HG03439 (cell line): ENCODE data around the gene RRP1B.

Experiments
- ATAC-seq: cut with Tn5 transposase; IDR thresholded peaks from one replicate; pipeline ENCODE4 v1.9.1; 2021; ENCODE audit warnings: mild to moderate bottlenecking, moderate library complexity; ENCODE audit not compliant: unreplicated experiment

RRP1B gene

GRCh38 chr21:43720539-43721166, 61.3 kb downstream of the RRP1B start:
- ATAC-seq, result no peak

DNA sequence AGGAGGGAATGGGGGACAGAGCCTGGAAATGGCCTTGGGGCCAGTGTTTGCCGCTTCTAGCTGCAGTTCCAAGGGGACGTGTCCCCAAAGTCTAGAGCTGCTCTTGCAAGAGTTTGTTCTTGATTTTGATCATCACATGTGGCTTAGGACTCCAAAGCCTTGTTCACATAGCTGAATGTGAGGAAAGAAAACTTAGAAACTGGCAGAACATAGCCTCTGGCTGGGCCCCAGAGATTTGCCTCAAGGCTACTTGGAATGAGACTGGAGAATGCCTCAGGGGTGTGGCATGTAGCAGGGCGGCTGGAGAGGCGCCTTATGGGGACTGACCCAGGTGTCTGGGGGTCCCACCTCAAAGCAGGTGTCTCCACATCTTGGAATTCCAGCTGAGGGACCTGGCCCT, 61.8 kb downstream of the RRP1B start:
- ATAC-seq, result no peak

GRCh38 chr21:43721939-43722338, 62.6 kb downstream of the RRP1B start:
- no peak for ATAC-seq

GRCh38 chr21:43723648-43724047, 64.3 kb downstream of the RRP1B start:
- ATAC-seq, result no peak

- no peak for ATAC-seq
These were observed 67.5 kb downstream of the RRP1B start for GRCh38 chr21:43726686-43727518.

- ATAC-seq, result no peak
These were observed 68.3 kb downstream of the RRP1B start for GRCh38 chr21:43727519-43728153.

DNA sequence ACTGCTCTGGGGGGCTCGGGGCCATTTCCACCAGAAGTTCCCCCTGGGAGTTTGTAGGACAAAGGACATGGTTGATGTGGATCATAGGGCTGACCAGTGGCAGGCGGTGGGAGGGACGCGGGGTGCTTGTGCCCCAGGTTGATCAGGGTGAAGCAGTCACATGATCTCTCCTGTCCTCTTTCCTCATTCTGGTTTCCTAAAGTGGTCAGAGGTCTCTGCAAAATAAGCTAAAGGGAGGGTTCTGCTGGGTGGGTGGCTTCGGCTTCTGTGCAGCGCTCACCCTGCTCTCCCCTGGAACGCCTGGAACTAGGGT, 68.8 kb downstream of the RRP1B start:
- ATAC-seq, result no peak

DNA sequence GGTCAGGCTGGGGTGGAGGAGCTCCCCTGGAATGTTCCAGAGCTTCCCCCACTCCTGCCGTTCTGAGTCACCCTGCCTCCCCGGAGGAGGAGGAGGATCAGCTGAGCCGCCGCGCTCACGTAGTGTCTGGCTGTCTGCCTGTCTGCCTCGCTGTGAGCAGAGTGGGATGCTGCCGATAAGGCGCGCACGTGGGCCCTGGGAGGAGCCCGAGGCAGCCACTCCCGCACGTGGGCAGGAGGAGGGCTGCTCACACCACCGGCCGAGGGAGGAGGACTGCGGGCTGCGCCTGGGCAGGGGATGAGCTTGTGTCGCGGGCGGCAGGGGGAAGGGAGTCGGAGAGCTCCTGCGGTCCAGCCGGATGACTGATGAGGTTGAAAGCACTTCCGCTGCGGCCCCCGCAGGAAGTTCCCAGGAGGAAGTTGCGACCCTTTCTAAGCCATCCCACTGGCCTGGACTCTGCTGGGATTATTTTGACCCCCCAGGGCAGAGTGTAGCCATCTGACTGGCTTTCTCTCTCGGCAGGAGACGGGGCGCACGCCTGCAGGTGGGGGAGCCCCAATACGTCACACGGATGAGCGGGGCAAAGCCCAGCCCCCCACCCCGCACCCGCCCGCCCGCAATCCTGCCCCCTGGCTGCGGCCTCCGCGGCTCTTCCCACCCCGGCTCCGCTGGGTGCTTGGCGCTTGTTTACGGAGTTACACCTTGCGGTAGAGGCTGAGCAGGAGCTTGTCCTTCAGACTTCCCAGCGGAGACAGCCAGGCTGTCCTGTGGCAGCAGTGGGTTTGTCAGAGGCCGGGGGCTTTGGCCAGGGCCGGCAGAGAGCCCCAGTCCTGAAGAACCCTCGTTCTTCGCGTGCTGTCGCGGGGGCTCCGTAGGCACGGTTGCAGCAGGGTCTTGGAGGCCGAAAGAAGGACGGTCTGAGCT, 69.4 kb downstream of the RRP1B start:
- peak; percentile 45 for ATAC-seq

DNA sequence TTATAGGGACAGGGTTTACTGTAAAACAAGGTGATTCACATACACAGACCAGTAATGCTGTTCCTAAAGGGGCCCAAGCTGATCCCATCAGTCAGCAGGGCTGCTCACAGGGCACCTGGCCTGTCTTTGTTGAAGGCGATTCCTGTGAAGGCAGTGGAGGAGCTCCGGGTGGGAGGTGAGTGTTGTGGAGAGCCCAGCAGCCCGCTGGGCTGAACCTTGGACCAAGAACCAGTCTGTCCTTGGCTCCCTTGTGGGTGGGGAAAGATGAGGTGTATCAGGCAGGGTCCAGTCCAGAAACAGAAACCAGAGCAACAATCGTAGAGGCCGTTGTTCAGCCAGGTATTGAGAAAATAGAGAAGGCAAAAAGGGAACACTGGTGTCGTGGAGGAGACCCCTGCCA, 72.1 kb downstream of the RRP1B start:
- no peak for ATAC-seq

GRCh38 chr21:43731891-43732711, 72.7 kb downstream of the RRP1B start:
- no peak for ATAC-seq

DNA sequence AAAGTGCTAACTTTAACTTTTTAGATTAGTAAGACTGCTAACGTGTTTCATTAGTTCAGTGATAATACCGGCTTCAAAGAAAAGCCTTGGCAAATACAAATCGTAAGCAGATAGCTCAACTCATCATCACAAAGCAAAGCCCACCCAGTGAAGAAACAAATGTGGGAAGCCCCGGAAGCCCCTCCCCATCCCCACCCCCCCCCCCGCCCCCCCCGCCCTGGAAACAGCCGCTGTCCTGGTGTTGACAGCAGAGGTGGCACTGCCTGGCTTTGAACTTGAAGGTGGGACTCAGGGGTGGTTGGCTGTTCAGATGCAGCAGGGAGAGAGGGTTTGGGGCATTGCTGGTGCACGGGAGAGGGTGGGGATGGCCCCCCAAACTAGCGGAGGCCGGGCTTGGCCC, 73.7 kb downstream of the RRP1B start:
- ATAC-seq, result no peak

- no peak for ATAC-seq
These were observed 74.2 kb downstream of the RRP1B start for GRCh38 chr21:43733529-43734071.

DNA sequence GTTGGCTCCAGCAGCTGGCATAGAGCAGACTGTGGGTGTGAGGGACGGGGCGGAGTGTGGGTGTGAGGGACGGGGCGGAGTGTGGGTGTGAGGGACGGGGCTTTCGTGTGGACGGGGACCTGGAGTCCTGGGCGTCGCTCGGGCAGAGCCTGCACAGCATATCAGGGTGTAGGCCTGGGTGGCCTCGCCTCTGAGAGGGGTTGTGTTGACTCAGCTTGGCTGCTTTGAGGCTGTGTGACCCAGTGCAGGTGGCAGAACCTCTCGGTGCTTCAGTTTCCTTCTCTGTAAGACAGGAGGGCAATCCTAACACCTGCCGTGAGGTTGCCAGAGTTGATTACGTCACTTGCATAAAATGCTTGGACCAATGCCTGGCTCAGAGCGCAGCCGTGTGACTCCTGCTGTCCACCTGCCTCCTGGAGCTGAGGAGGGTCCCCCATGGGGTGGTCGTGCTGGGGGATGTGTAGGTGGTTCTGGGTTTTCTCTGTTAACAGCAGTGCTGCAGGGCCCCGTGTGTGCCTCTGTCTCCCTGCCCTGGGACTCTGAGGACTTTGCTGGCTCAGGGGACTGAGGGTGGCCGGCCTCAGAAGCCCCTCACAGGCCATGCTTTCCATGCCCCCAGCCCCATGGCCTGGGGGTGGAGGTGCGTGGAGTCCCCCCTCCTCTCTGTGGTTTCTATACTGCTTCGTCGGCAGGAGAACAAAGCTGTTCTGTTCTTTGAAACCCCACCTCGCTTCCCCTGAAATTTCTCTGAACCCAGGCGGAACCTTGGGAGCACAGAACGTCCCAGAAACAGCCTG, 75.0 kb downstream of the RRP1B start:
- no peak for ATAC-seq

- ATAC-seq, result no peak
These were observed 75.5 kb downstream of the RRP1B start for GRCh38 chr21:43734928-43735229.

- ATAC-seq, result no peak
These were observed 76.1 kb downstream of the RRP1B start for GRCh38 chr21:43735236-43736091.

DNA sequence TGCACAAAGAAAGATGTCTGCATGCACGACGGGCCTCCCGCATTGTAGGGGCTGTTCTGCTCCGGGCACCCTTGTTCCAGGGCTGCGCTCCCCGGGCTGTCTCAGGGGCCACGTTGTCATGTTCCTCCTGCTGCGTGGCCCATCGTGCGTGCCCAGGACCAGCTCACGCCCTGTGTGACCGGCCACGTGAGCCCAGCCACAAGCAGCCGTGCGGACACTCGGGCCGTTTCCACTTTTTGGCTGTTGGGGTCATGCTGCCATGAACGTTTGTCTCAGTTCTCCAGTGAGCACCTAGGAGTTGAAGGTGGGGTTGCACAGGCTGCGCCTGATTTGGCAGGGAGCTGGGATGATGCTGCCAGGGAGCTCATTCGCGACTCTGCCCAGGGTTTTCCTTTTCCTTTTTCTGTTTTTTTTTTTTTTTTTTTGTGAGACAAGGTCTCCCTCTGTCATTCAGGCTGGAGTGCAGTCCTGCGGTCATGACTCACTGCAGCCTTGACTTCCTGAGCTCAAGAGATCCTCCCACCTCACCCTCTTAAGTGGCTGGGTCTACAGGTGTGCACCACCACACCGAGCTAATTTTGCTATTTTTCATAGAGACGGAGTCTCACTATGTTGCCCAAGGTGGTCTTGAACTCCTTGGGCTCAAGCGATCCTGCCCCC, 77.0 kb downstream of the RRP1B start:
- no peak for ATAC-seq

DNA sequence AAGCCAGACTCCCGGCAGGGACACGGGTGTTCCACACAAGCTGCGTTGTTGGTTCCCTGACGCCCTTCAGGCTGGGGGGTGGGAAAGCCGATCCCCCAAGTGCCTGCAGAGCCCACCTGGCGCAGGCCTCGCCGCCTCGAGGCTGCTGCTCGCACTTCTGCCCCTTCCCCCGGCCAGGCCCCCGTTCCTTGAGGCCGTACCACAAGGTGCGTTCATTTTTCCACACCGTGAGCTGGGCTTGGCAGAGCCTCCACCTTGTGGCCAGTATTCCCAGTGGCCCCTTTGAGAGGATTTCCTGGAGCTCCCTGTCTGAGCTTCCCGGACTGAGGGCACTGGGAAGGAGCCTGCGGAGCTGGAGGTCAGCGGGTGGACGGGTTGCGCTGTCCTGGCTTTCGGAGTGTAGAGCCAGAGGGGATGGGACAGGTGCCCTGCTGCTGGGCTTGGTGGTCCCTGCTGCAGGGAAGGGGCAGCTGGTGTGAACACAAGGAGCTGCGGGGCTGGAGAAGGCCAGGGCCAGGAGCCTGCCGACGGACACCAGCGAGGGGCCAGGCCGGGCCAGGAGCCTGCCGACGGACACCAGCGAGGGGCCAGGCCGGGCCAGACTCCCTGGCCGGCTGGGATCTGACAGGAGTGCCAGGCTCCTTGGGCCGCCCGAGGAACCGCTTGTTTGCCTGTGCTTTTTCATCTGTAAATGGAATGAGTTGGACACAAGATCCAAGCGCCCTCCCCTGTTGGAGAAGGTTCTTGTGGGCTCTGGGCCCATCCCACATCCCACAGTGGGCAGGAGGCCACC, 78.0 kb downstream of the RRP1B start:
- no peak for ATAC-seq
